HG03342 (cell line): ENCODE data around the gene ARL8B.
"Not testable (repeated sequence)": the region's sequence is repeated elsewhere in the genome, so short reads cannot be mapped to it uniquely, and the experiment has no call there.

Experiments
- ATAC-seq: cut with Tn5 transposase; IDR thresholded peaks from one replicate; pipeline ENCODE4 v1.9.1; 2021; ENCODE audit warnings: mild to moderate bottlenecking, moderate library complexity; ENCODE audit not compliant: unreplicated experiment

Gene ARL8B

GRCh38 chr3:5122030-5122740 lies at the start of gene ARL8B:
TSS of gene ARL8B (plus strand) at chr3:5122292. CDS start at chr3:5122466, 174 bp downstream.
- peak; percentile 97 for ATAC-seq

- ATAC-seq = no peak
Measured at GRCh38 chr3:5073374-5074085, 48.6 kb upstream of the ARL8B start.

DNA sequence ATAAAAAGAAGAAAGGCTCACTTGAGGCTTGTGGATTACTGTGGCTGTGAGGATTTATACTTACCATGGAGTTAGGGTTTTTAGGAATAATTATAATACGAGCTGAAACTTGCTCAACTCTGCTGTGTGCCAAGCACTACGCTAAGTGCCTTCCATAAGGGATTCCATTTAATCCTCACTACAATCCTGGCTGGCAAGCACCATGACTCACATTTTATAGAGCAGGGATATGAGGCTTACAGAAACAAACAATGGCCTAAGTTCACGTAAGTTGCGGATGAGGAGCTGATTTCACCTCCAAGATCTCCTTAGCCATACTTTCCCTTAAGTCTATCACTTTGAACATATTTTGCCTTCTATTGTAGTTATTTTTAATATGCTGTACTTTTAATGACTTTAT lies 43.9 kb upstream of the ARL8B start:
- ATAC-seq = no peak

DNA sequence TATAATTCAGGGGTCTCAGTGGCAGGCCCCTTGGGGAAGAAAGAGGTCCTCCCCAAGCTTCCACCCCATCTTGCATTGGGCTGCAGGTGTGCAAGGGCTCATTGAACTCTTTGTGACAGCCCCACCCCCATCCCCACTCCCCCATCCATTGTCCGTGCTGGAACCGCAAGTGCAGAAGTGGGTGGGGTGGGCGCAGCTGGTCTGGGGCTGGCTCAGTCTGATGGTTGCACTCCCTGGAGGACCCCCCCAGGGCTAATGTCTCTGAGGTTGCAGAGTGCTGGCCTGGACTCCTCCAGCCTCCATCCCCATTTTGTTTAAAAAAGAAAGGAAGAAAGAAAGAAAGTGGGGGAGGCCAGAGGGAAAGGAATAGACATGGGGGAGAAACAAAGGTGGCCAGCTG lies 42.3 kb upstream of the ARL8B start:
- no peak for ATAC-seq

DNA sequence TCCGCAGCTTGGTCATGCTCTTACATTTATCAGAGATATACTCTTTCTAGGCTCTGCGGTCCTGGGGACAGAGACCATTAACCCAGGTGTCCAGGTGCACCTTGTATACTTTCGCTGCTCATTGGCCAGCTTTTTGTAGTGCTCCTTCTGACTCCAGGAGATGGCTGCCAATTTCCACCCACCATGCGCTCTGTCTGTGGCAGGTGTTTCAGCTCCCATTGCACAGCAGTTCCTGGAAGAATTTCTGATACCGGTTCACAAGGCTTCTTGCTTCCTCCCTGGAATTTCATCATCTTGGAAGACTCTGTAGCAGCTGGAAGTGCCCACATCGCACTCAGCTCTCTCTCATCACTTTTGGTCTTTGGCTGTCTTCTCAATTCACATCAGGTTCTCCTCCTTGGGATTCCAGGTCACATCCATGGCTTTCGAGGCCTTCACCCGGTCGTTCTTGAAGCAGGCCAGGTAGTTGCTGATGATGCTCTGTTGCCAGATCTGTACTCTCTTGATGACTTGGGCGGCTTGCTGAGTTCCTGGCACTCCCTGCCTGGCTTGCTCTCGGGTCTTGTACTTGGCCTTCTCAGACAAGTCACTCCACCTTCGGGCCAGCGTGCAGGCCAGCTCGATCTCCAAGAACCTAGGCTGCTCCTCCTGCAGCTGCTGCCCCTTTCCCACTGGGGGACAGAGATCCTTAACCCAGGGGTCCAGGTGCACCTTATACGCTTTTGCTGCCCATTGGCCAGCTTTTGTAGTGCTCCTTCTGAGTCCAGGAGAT lies 41.1 kb upstream of the ARL8B start:
- ATAC-seq = no peak

- ATAC-seq = not testable (repeated sequence)
Measured at GRCh38 chr3:5081973-5082788, 39.9 kb upstream of the ARL8B start.

DNA sequence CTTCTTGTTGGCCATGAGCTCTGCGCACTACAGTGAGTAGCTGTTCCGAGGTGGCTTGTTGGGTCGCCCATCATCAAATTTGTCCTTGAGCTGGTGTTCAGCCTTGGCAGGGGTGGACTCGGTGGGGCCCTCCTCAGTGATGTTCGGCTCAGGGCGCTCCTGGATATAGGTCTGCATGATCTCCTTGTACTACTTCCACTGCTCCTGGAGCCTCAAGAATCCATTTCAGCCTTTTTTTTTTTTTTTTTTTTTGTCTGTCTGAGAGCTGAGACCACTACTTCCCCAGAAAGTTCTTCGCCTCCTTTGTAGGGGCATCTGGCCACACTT lies 39.3 kb upstream of the ARL8B start:
- ATAC-seq = no peak

DNA sequence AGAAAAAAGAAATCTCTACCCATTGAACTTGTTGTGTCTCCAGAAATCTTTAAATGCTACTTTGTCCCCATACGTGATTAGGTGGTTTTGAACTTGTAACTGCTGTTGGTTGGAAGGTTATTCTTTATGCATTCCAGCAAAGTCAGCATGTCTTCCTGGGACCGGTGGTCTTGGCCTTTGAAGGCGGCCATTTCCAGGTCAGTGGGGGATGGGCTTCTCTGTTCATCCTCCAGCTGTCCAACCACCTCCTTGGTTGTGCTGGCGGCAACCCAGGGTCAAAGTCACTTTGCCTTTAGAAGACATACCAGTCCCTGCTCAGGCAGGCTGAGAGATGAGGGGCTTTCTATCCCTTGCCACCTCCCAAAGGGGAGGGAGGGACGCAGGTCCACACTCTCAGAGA lies 37.9 kb upstream of the ARL8B start:
- ATAC-seq = no peak

- no peak for ATAC-seq
Measured at GRCh38 chr3:5086708-5087107, 35.4 kb upstream of the ARL8B start.

DNA sequence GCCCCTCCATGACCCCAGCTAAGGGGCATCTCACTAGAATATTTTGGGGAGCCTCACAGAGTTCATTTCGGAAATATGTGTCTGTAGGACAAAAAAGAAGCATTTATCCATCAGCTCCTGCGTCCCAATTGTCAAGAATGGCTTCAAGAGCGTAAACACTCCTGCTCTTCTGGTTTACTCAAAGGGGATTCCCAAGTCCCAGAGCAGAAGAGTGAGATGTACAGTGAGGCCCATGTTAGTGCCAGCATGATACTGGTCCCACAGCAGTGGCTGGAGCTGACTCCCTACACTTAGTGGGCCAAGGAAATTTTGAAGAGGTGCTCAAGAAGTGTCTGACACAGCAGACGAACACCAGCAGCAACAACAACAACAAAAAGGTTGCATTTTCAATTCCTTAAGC lies 34.9 kb upstream of the ARL8B start:
- ATAC-seq = no peak

- ATAC-seq = no peak
Measured at GRCh38 chr3:5090197-5090596, 31.9 kb upstream of the ARL8B start.

GRCh38 chr3:5092018-5092417 lies 30.1 kb upstream of the ARL8B start:
- no peak for ATAC-seq

DNA sequence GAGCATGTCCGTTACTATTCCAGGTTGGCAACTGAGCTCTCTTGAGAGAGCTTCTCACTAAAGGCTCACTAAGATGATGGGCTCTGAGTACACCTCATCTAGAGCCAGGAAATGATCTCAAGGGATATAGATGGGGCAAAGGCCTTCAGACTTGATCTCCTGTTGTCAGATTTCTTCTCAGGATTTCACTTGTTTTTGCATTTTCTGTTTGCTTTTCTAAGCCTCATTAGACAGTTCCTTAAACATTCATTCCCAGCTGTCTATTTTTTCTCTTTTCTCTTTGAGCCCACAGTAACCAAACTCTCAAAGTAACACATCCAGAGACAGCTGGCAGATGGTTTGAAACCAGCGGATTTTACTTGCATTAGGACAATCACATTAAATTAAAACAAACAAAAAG lies 28.4 kb upstream of the ARL8B start:
- ATAC-seq = no peak

DNA sequence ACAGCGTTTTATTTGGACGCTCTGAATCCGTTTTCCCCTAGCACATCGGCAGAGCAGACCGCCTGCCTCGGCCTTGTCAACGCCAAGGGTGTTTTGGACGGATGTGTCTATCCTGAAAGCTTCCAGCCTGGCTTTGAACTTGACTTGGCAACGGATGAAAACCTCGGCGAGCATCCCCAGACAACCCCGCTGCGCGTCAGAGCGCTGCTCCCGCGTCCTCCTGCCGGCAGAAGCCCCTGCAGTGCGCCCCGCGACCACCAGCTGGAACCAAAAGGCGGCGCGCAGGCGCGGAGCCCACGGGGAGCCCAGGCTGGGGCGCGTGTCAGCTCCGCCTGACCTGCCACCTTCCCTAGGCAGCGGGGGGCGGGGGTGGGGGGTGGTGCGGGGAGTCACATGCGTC lies 26.2 kb upstream of the ARL8B start:
- ATAC-seq = no peak

- ATAC-seq = no peak
Measured at GRCh38 chr3:5096336-5097008, 25.6 kb upstream of the ARL8B start.

DNA sequence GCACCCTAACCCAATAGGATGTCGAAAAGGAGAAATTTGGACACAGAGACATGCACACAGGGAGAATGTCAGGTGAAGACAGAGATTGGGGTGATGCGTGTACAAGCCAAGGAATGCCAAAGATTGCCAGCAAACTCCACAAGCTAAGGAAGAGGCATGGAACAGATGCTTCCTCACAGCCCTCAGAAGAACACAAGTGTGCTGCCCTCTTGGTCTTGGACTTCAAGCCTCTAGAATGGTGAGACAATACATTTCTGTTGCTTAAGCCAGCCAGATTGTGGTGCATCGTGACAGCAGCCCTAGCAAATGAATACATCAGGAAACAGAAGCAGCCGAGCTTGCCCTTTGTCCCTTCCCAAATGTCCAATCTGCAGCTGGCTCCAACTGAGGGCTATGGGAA lies 23.7 kb upstream of the ARL8B start:
- ATAC-seq = no peak

DNA sequence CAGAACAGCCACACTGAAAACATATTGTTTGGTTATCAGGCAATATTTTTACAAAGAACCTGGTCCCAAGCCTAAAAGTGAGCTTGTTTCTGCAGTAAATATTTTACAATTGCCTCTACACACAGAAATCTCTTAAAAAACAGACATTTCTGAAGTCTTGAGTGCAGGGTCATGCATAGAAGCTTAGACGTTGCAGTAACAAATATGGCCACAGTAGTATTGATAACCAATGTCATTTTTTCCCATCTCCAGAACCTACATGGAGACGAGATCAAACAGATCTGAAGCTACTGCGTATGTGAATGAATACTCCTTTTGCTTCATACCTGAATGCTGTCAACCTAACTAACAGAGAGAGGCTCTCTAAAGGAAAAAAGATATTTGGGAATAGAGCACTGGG lies 19.6 kb upstream of the ARL8B start:
- ATAC-seq = no peak

- no peak for ATAC-seq
Measured at GRCh38 chr3:5103743-5104142, 18.3 kb upstream of the ARL8B start.

GRCh38 chr3:5105050-5105449 lies 17.0 kb upstream of the ARL8B start:
- no peak for ATAC-seq

DNA sequence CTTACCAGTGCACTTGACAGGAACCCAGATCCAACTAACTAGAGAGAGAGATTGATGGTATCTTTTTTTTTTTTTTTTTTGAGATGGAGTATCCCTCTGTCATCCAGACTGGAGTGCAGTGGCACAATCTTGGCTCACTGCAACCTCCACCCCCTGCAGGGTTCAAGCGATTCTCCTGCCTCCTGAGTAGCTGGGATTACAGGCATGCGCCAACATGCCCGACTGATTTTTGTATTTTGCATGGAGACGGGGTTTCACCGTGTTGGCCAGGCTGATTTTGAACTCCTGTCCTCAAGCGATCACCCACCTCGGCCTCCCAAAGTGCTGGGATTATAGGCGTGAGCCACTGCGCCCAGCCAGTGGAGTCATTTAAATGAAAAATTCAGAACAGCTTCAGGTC lies 15.7 kb upstream of the ARL8B start:
- ATAC-seq = not testable (repeated sequence)

- ATAC-seq = not testable (repeated sequence)
Measured at GRCh38 chr3:5106933-5107334, 15.2 kb upstream of the ARL8B start.
